Transverse colon (tissue), 3 donors: ENCODE measurements around the gene NCOR1.

Source experiments
- CTCF ChIP-seq, 5 experiments: fragments of 200-600 bp in 3 of 5; fragments of 450-650 bp in 2 of 5; sonication (generic) in 3 of 5; IDR thresholded peaks; 1 replicate in 2 of 5; 2 replicates in 3 of 5; pipeline ENCODE4 v1.5.1; 2016 to 2017; ENCODE audit warnings: antibody characterized with exemption in 5 of 5, inconsistent platforms in 3 of 5, mild to moderate bottlenecking in 2 of 5, moderate library complexity in 1 of 5
- POLR2A ChIP-seq: fragments of 450-650 bp; IDR thresholded peaks from one replicate; pipeline ENCODE4 v1.6.1; 2016; ENCODE audit warnings: antibody characterized with exemption, mild to moderate bottlenecking, moderate library complexity

GRCh38 chr17:15981208-15981607 is 234.1 kb downstream of the NCOR1 start:
- no peak for TF ChIP-seq CTCF (IDR thresholded peaks at IDR 0.05)
- TF ChIP-seq POLR2A: peak; percentile 21
